Activated CD4-positive, alpha-beta T cell treated with anti-CD3 and anti-CD28 coated beads, Interleukin-2, amount 50 U/mL, for 1 hour (primary cell): ENCODE measurements around the gene NDUFA12.

ENCODE experiments used
- DNase-seq: peaks from one replicate; pipeline ENCODE4 v3.0.0-alpha.2; 2020

The NDUFA12 gene

GRCh38 chr12:94930772-94931171 lies 72.7 kb downstream of the NDUFA12 start:
- DNase-seq, result no peak

- DNase-seq, result no peak
Observed at GRCh38 chr12:94930216-94930654, 73.3 kb downstream of the NDUFA12 start.

- DNase-seq, result no peak
Observed at GRCh38 chr12:94929780-94930179, 73.7 kb downstream of the NDUFA12 start.

- no peak for DNase-seq
Observed at GRCh38 chr12:94925729-94926128, 77.8 kb downstream of the NDUFA12 start.

GRCh38 chr12:94925206-94925605 lies 78.3 kb downstream of the NDUFA12 start:
- no peak for DNase-seq

GRCh38 chr12:94922561-94922960 lies 80.9 kb downstream of the NDUFA12 start:
- no peak for DNase-seq
